ENCODE measurements around the gene TBL2.

Gene TBL2

GRCh38 chr7:73622909-73623797, 44.8 kb upstream of the TBL2 start (continued):
- TF ChIP-seq ZNF280D (tag by site-specific recombination; IDR thresholded peaks at IDR 0.05) (no peak), KLF17 (tag by site-specific recombination; IDR thresholded peaks at IDR 0.05) (no peak), ZBTB7A (tag by site-specific recombination; IDR thresholded peaks at IDR 0.05; ENCODE audit: low read depth) (no peak), KLF9 (tag by site-specific recombination; IDR thresholded peaks at IDR 0.05; ENCODE audit: low read depth) (no peak), ZNF768 (tag by site-specific recombination; IDR thresholded peaks at IDR 0.05) (no peak), ZBTB10 (tag by site-specific recombination; IDR thresholded peaks at IDR 0.05) (no peak), ZNF19 (tag by site-specific recombination; IDR thresholded peaks at IDR 0.05; ENCODE audit: low read depth) (no peak), KLF7 (tag by site-specific recombination; IDR thresholded peaks at IDR 0.05; ENCODE audit: borderline replicate concordance) (no peak), WT1 (tag by site-specific recombination; IDR thresholded peaks at IDR 0.05) (0 out of 2 replicates have a peak, but pooled peaks have one; percentile 35), ZNF518A (tag by site-specific recombination; conservative IDR thresholded peaks at IDR 0.05; ENCODE audit: low read depth) (no peak), ZNF341 (tag by site-specific recombination; IDR thresholded peaks at IDR 0.05; ENCODE audit: low read depth) (peak; percentile 41; the same call in 1 of the 2 replicates), ZNF514 (tag by site-specific recombination; IDR thresholded peaks at IDR 0.05) (no peak), ZSCAN23 (tag by site-specific recombination; IDR thresholded peaks at IDR 0.05) (no peak), ZNF529 (tag by site-specific recombination; IDR thresholded peaks at IDR 0.05; ENCODE audit: insufficient replicate concordance) (no peak), ZNF114 (tag by site-specific recombination; IDR thresholded peaks at IDR 0.05) (no peak)
